Ishikawa (cell line): ENCODE data around the gene NHS.

Experiments used
- CEBPB ChIP-seq: IDR thresholded peaks from 2 replicates; pipeline ENCODE4 v1.6.1; 2012
- CREB1 ChIP-seq: IDR thresholded peaks from 2 replicates; pipeline ENCODE4 v1.6.1; 2012; ENCODE audit warnings: low read depth
- EP300 ChIP-seq: IDR thresholded peaks from 2 replicates; pipeline ENCODE4 v1.6.1; 2012; ENCODE audit warnings: borderline replicate concordance
- FOXM1 ChIP-seq: IDR thresholded peaks from 2 replicates; pipeline ENCODE4 v1.6.1; 2012; ENCODE audit warnings: low read depth, borderline replicate concordance
- MAX ChIP-seq: IDR thresholded peaks from 2 replicates; pipeline ENCODE4 v1.6.1; 2012
- NFIC ChIP-seq: IDR thresholded peaks from 2 replicates; pipeline ENCODE4 v1.6.1; 2012
- RAD21 ChIP-seq: IDR thresholded peaks from 2 replicates; pipeline ENCODE4 v1.6.1; 2012; ENCODE audit warnings: low read depth
- REST ChIP-seq: IDR thresholded peaks from 2 replicates; pipeline ENCODE4 v1.6.1; 2012; ENCODE audit warnings: low read depth, mild to moderate bottlenecking
- TAF1 ChIP-seq: IDR thresholded peaks from 2 replicates; pipeline ENCODE4 v1.6.1; 2012; ENCODE audit warnings: low read depth, mild to moderate bottlenecking
- TEAD4 ChIP-seq: IDR thresholded peaks from 2 replicates; pipeline ENCODE4 v1.6.1; 2012
- USF1 ChIP-seq: IDR thresholded peaks from 2 replicates; pipeline ENCODE4 v1.6.1; 2012
- YY1 ChIP-seq: IDR thresholded peaks from 2 replicates; pipeline ENCODE4 v1.6.1; 2012; ENCODE audit warnings: low read depth
- ZBTB7A ChIP-seq: IDR thresholded peaks from 2 replicates; pipeline ENCODE4 v1.6.1; 2012; ENCODE audit warnings: low read depth

- TF ChIP-seq CEBPB (no peak), MAX (no peak), ZBTB7A (no peak), REST (no peak), USF1 (no peak), YY1 (no peak), CREB1 (no peak), FOXM1 (no peak), EP300 (no peak), TEAD4 (no peak), RAD21 (no peak), TAF1 (no peak), NFIC (no peak)
Observed at GRCh38 chrX:17521871-17522693, 147.1 kb downstream of the NHS start.
